A549 (cell line): ENCODE results near the gene JAKMIP1.

Source experiments
- BHLHE40 ChIP-seq: IDR thresholded peaks from 2 replicates; pipeline ENCODE4 v1.6.1; 2012; ENCODE audit warnings: low read depth, low read length, inconsistent platforms
- CTCF ChIP-seq: fragments of >200 bp; sonication (Bioruptor Twin); formaldehyde crosslinking; IDR thresholded peaks from 3 replicates; pipeline ENCODE4 v1.5.1; 2016
- EP300 ChIP-seq, 2 experiments: fragments of >200 bp; sonication (Bioruptor Twin); formaldehyde crosslinking; IDR thresholded peaks; 2 replicates in 1 of 2; 3 replicates in 1 of 2; pipeline ENCODE4 v1.6.1; 2016 to 2017
- NFE2L2 ChIP-seq: fragments of 150-350 bp; conservative IDR thresholded peaks from 2 replicates; pipeline ENCODE4 v1.6.1; 2014; ENCODE audit warnings: low read length

GRCh38 chr4:6097581-6097980, 102.8 kb downstream of the JAKMIP1 start:
- TF ChIP-seq EP300 (IDR thresholded peaks at IDR 0.05) (no peak), BHLHE40 (no peak), NFE2L2 (no peak), CTCF (no peak)
